DOHH2 (cell line): ENCODE results near the gene LIMS1.

Experiments used
- CTCF ChIP-seq: fragments of 200-600 bp; sonication (generic); IDR thresholded peaks from one replicate; pipeline ENCODE4 v1.5.1; 2014; ENCODE audit warnings: antibody characterized with exemption, mild to moderate bottlenecking, low read depth, low read length; ENCODE audit not compliant: poor library complexity, severe bottlenecking
- EZH2phosphoT487 ChIP-seq: fragments of 200-600 bp; sonication (generic); IDR thresholded peaks from 2 replicates; pipeline ENCODE4 v1.6.1; 2017; ENCODE audit warnings: borderline replicate concordance, mild to moderate bottlenecking, antibody characterized with exemption, low read length, moderate library complexity, mixed read lengths

DNA sequence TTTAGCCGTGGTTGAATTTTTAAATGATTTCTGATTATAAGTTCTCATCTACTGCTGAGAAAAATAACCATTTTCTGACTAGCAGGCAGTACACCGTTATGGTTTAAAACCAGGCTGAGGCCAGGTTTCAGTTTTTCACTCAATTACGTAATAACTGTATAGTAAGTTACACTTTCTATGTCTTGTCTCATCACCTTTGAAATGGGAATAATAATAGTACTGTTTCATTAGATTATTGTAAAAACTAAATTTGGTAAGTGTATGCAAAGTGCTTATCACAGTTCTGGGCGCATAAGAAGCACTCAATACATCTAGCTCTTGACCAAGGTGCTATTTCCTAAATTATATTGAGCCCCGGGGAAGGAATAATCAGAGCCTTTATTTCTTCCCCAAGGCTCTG is 76.8 kb downstream of the LIMS1 start:
- TF ChIP-seq CTCF (no peak), EZH2phosphoT487 (no peak)
